SK-N-SH (cell line): ENCODE results near the gene GASK1A. TPM values are rescaled to one million over a fixed set of nuclear protein-coding genes. Genes with fewer than 3 reads are reported as not detected.

Experiments
- CTCF ChIA-PET: fragments of 300-600, 350-600 bp; formaldehyde crosslinking; extraction: SDS; loops from one replicate; lab custom pipeline; 2021; lab: Yijun Ruan, JAX
- POLR2A ChIA-PET: fragments of 350-600 bp; sonication (Branson Sonifier 250); formaldehyde crosslinking; extraction: SDS; loops from one replicate; lab custom pipeline; 2020; ENCODE audit warnings: antibody characterized with exemption, inconsistent platforms; lab: Yijun Ruan, JAX
- DNase-seq: peaks from one replicate; pipeline ENCODE4 v3.0.0; 2012
- H2AFZ ChIP-seq: fragments of 200-600 bp; sonication (generic); 2 replicates; pipeline ENCODE4 v1.8.1; 2016; ENCODE audit warnings: antibody characterized with exemption, mild to moderate bottlenecking, low read depth
- H3F3A ChIP-seq: fragments of 200-600 bp; sonication (generic); replicated peaks from 2 replicates; pipeline ENCODE3; 2016; ENCODE audit warnings: antibody characterized with exemption, mild to moderate bottlenecking; ENCODE audit not compliant: insufficient read depth
- H3K27ac ChIP-seq, 2 experiments: fragments of 200-500 bp in 1 of 2; fragments of 200-600 bp in 1 of 2; sonication (Bioruptor generic) in 1 of 2; sonication (generic), shearing (Covaris generic) in 1 of 2; 2 replicates each; pipeline versions ENCODE4 v1.5.1 to v1.6.1; 2014 to 2016; ENCODE audit warnings: low read depth in 2 of 2, inconsistent platforms in 1 of 2, low read length in 1 of 2, mild to moderate bottlenecking in 1 of 2, mixed read lengths in 1 of 2
- H3K27me3 ChIP-seq: fragments of 200-600 bp; sonication (generic), shearing (Covaris generic); 2 replicates; pipeline ENCODE4 v1.6.1; 2016; ENCODE audit warnings: mixed run types; ENCODE audit not compliant: insufficient read depth
- H3K36me3 ChIP-seq, 2 experiments: fragments of 200-500 bp in 1 of 2; fragments of 200-600 bp in 1 of 2; sonication (Bioruptor generic) in 1 of 2; sonication (generic) in 1 of 2; replicated peaks in 1 of 2; 2 replicates each; pipeline versions ENCODE3 to v1.5.1; 2014 to 2016; ENCODE audit warnings: low read length in 1 of 2, mild to moderate bottlenecking in 1 of 2; ENCODE audit not compliant: insufficient read depth in 2 of 2, control insufficient read depth in 1 of 2
- H3K4me1 ChIP-seq, 2 experiments: fragments of 200-500 bp in 1 of 2; fragments of 200-600 bp in 1 of 2; sonication (Bioruptor generic) in 1 of 2; sonication (generic), shearing (Covaris generic) in 1 of 2; 2 replicates each; pipeline versions ENCODE4 v1.5.1 to v1.6.1; 2014 to 2016; ENCODE audit warnings: low read depth in 1 of 2, low read length in 1 of 2, mixed run types in 1 of 2; ENCODE audit not compliant: insufficient read depth in 2 of 2, control insufficient read depth in 1 of 2
- H3K4me2 ChIP-seq: fragments of 200-600 bp; sonication (generic), shearing (Covaris generic); 2 replicates; pipeline ENCODE4 v1.6.1; 2017; ENCODE audit warnings: mixed run types
- H3K4me3 ChIP-seq, 2 experiments: fragments of 200-500 bp in 1 of 2; fragments of 200-600 bp in 1 of 2; sonication (Bioruptor generic) in 1 of 2; sonication (generic), shearing (Covaris generic) in 1 of 2; 2 replicates each; pipeline versions ENCODE4 v1.5.1 to v1.8.1; 2014 to 2016; ENCODE audit warnings: low read depth in 2 of 2, inconsistent platforms in 1 of 2, low read length in 1 of 2, mild to moderate bottlenecking in 1 of 2, mixed read lengths in 1 of 2, moderate library complexity in 1 of 2
- H3K79me2 ChIP-seq: fragments of 200-600 bp; sonication (generic); 2 replicates; pipeline ENCODE4 v1.8.1; 2017; ENCODE audit warnings: mild to moderate bottlenecking; ENCODE audit not compliant: insufficient read depth
- H3K9ac ChIP-seq: fragments of 200-600 bp; sonication (generic); 2 replicates; pipeline ENCODE4 v1.6.1; 2017; ENCODE audit warnings: mixed run types
- H3K9me2 ChIP-seq: fragments of 200-600 bp; sonication (generic); 2 replicates; pipeline ENCODE4 v1.6.1; 2017; ENCODE audit warnings: mixed run types
- H3K9me3 ChIP-seq: fragments of 200-600 bp; sonication (generic); 2 replicates; pipeline ENCODE4 v1.6.1; 2017; ENCODE audit warnings: mixed run types, mild to moderate bottlenecking, moderate library complexity
- H4K20me1 ChIP-seq: fragments of 200-600 bp; sonication (generic); 2 replicates; pipeline ENCODE4 v1.6.1; 2017; ENCODE audit warnings: mild to moderate bottlenecking, mixed run types; ENCODE audit not compliant: insufficient read depth
- GATA2 ChIP-seq: sonication (generic); formaldehyde crosslinking; IDR thresholded peaks from 2 replicates; pipeline ENCODE4 v1.5.0; 2020; ENCODE audit warnings: mild to moderate bottlenecking, missing genetic modification reagents
- MXI1 ChIP-seq: IDR thresholded peaks from 2 replicates; pipeline ENCODE4 v1.6.1; 2012; ENCODE audit warnings: mild to moderate bottlenecking, low read depth, low read length, improper control_type of control experiment
- NRF1 ChIP-seq: IDR thresholded peaks from 2 replicates; pipeline ENCODE4 v1.6.1; 2012; ENCODE audit warnings: low read depth, mild to moderate bottlenecking, low read length
- RAD21 ChIP-seq: IDR thresholded peaks from 2 replicates; pipeline ENCODE4 v1.6.1; 2012; ENCODE audit warnings: mild to moderate bottlenecking, low read length
- RCOR1 ChIP-seq: fragments of 150-350 bp; IDR thresholded peaks from 2 replicates; pipeline ENCODE4 v1.6.1; 2017; ENCODE audit warnings: antibody characterized with exemption, low read length
- RFX5 ChIP-seq: IDR thresholded peaks from 2 replicates; pipeline ENCODE4 v1.6.1; 2012; ENCODE audit warnings: mild to moderate bottlenecking, improper control_type of control experiment, low read length
- RXRA ChIP-seq: IDR thresholded peaks from 2 replicates; pipeline ENCODE4 v1.4.0; 2012; ENCODE audit warnings: low read depth, mild to moderate bottlenecking, borderline replicate concordance
- SIN3A ChIP-seq: IDR thresholded peaks from 2 replicates; pipeline ENCODE4 v1.6.1; 2012; ENCODE audit warnings: low read depth, mild to moderate bottlenecking, low read length, moderate library complexity, borderline replicate concordance
- SMC3 ChIP-seq: IDR thresholded peaks from 2 replicates; pipeline ENCODE4 v1.6.1; 2012; ENCODE audit warnings: low read depth, low read length, improper control_type of control experiment
- TEAD4 ChIP-seq: IDR thresholded peaks from 2 replicates; pipeline ENCODE4 v1.4.0; 2012; ENCODE audit warnings: mild to moderate bottlenecking, borderline replicate concordance; ENCODE audit not compliant: insufficient read depth
- YY1 ChIP-seq: IDR thresholded peaks from 2 replicates; pipeline ENCODE4 v1.4.0; 2012; ENCODE audit warnings: low read depth, mild to moderate bottlenecking
- WGBS: methylation state at CpG from one replicate; pipeline ENCODE4 v1.1.6; 2017; ENCODE audit warnings: low lambda C conversion rate; 5-methylcytosine and 5-hydroxymethylcytosine counted together
- polyA plus RNA-seq, 3 experiments: library from polyadenylated mRNA; depleted of rRNA; stranded (reverse); fragments of >200 nt; gene quantifications; 2 replicates each; pipeline ENCODE4 v1.2.3, GENCODE V29; 2012
- TF ChIP-seq, protein P1 (sequence below): IDR thresholded peaks from 2 replicates; pipeline ENCODE4 v1.4.0; 2012; ENCODE audit warnings: low read depth, borderline replicate concordance
- TF ChIP-seq, protein P2 (sequence below): fragments of 200-600 bp; sonication (generic); IDR thresholded peaks from 2 replicates; pipeline ENCODE4 v1.6.1; 2017; ENCODE audit warnings: antibody characterized with exemption, mild to moderate bottlenecking, moderate library complexity
- TF ChIP-seq, protein P3 (sequence below): IDR thresholded peaks from 2 replicates; pipeline ENCODE4; 2012
- TF ChIP-seq, protein P4 (sequence below): fragments of 150-350 bp; IDR thresholded peaks from 2 replicates; pipeline ENCODE4 v1.6.1; 2016; ENCODE audit warnings: mild to moderate bottlenecking, low read depth, low read length
- TF ChIP-seq, protein P5 (sequence below): fragments of 150-350 bp; IDR thresholded peaks from 2 replicates; pipeline ENCODE4 v1.6.1; 2017; ENCODE audit warnings: antibody characterized with exemption, low read length, low read depth, borderline replicate concordance

The GASK1A gene
- polyA plus RNA-seq, 1 of the 3 experiments (the other 2 are of a cell fraction) = not detected

DNA sequence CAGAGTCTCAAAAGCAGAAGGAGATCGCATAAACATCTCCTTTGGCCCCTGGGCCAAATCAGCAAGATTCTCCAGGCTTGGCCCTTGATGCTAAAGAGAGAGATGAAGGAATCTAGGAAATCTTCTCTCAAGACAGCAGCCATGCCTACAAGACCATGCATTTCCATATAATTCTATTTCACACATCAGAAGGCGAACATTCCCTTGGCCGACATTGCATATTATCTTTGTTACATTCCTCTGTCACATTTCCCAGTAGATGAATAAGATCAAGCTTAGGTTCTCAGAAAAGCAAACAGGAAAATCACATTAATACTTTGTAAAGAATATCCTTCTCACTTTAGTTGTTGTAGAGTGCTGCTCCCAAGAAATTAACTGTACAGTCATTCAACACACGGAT is 21.3 kb downstream of the GASK1A start:
- Histone ChIP-seq H3K4me3 (no peak overlapping the region), H3K9me3 (no peaks in the 10 kb centered on the region), H3K4me1 (peaks cover 0 to 9% of the 10 kb centered on the region in 2 experiments; a peak in 1 of 4 replicates), H4K20me1 (no peaks in the 10 kb centered on the region), H3K27ac (no peak overlapping the region), H3K27me3 (no peaks in the 10 kb centered on the region), H3K36me3 (no peaks in the 10 kb centered on the region), H3K9ac (no peak overlapping the region), H3K79me2 (no peaks in the 10 kb centered on the region), H2AFZ (no peak overlapping the region), H3K9me2 (no peaks in the 10 kb centered on the region), H3F3A (no peaks in the 10 kb centered on the region), H3K4me2 (no peak overlapping the region)
- no peak for DNase-seq
- ChIA-PET CTCF (no interaction called here), POLR2A (no interaction called here)
- TF ChIP-seq TEAD4 (no peak), YY1 (no peak), GATA2 (CRISPR knock-in tag) (no peak), SMC3 (no peak), NRF1 (no peak), RFX5 (no peak), MXI1 (no peak), RXRA (no peak), RAD21 (no peak), SIN3A (no peak), RCOR1 (no peak)
- TF ChIP-seq, protein P1, sequence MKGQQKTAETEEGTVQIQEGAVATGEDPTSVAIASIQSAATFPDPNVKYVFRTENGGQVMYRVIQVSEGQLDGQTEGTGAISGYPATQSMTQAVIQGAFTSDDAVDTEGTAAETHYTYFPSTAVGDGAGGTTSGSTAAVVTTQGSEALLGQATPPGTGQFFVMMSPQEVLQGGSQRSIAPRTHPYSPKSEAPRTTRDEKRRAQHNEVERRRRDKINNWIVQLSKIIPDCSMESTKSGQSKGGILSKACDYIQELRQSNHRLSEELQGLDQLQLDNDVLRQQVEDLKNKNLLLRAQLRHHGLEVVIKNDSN = no peak
- TF ChIP-seq, protein P2, sequence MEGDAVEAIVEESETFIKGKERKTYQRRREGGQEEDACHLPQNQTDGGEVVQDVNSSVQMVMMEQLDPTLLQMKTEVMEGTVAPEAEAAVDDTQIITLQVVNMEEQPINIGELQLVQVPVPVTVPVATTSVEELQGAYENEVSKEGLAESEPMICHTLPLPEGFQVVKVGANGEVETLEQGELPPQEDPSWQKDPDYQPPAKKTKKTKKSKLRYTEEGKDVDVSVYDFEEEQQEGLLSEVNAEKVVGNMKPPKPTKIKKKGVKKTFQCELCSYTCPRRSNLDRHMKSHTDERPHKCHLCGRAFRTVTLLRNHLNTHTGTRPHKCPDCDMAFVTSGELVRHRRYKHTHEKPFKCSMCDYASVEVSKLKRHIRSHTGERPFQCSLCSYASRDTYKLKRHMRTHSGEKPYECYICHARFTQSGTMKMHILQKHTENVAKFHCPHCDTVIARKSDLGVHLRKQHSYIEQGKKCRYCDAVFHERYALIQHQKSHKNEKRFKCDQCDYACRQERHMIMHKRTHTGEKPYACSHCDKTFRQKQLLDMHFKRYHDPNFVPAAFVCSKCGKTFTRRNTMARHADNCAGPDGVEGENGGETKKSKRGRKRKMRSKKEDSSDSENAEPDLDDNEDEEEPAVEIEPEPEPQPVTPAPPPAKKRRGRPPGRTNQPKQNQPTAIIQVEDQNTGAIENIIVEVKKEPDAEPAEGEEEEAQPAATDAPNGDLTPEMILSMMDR = no peak
- TF ChIP-seq, protein P3, sequence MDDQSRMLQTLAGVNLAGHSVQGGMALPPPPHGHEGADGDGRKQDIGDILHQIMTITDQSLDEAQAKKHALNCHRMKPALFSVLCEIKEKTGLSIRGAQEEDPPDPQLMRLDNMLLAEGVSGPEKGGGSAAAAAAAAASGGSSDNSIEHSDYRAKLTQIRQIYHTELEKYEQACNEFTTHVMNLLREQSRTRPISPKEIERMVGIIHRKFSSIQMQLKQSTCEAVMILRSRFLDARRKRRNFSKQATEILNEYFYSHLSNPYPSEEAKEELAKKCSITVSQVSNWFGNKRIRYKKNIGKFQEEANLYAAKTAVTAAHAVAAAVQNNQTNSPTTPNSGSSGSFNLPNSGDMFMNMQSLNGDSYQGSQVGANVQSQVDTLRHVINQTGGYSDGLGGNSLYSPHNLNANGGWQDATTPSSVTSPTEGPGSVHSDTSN = no peak
- TF ChIP-seq, protein P4, sequence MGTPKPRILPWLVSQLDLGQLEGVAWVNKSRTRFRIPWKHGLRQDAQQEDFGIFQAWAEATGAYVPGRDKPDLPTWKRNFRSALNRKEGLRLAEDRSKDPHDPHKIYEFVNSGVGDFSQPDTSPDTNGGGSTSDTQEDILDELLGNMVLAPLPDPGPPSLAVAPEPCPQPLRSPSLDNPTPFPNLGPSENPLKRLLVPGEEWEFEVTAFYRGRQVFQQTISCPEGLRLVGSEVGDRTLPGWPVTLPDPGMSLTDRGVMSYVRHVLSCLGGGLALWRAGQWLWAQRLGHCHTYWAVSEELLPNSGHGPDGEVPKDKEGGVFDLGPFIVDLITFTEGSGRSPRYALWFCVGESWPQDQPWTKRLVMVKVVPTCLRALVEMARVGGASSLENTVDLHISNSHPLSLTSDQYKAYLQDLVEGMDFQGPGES = no peak
- TF ChIP-seq, protein P5, sequence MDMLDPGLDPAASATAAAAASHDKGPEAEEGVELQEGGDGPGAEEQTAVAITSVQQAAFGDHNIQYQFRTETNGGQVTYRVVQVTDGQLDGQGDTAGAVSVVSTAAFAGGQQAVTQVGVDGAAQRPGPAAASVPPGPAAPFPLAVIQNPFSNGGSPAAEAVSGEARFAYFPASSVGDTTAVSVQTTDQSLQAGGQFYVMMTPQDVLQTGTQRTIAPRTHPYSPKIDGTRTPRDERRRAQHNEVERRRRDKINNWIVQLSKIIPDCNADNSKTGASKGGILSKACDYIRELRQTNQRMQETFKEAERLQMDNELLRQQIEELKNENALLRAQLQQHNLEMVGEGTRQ = no peak
- 53% methylated on average over 4 of the region's 4 CpGs for WGBS
